ENCODE data around the gene DLST.

DNA sequence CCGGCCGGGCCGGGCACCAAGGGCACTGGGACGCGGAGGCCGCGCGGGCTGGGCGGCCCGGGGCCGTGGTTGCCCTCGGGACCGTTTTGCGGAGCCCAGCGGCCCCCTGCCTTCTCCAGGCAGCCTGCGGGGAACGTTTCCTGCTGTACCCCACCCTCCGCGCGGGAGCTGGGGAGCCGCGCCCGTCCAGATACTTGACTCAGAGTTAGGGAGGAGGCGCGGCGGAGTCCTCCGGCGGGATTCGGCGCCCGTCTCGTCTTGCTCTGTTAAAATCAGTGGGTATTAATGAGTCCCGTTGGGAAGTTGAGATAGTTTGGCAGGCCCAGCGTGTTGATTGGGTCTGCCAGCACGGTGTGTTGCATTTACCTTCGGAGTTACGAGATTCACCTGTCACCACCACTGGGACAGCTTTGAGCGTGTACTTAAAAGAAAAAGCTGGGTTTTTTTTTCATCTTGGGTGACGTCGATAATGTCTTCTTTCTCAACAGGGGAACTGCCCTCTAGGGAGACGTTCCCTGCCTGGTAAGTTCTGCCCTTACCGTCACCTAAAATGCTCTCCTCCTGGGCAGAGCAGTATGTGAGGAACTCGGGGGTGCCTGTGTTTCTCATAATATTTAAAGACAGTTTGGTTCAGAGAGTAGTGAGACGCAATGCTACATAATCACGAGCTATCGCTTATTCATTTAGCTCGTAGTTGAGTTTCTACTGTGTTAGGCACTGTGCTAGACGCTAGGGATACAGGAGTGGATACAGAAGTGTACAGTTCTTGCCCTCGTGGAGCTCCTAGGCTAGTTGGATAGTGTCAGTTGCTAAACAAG, 596 bp downstream of the DLST start:
- no peak for TF ChIP-seq HMGA2 (CRISPR knock-in tag; IDR thresholded peaks at IDR 0.05)
- TF ChIP-seq CREB1 (CRISPR knock-in tag; IDR thresholded peaks at IDR 0.05) = no peak
- no peak for TF ChIP-seq NR2C2 (CRISPR knock-in tag; IDR thresholded peaks at IDR 0.05)
